ENCODE measurements around the gene KATNB1.

DNA sequence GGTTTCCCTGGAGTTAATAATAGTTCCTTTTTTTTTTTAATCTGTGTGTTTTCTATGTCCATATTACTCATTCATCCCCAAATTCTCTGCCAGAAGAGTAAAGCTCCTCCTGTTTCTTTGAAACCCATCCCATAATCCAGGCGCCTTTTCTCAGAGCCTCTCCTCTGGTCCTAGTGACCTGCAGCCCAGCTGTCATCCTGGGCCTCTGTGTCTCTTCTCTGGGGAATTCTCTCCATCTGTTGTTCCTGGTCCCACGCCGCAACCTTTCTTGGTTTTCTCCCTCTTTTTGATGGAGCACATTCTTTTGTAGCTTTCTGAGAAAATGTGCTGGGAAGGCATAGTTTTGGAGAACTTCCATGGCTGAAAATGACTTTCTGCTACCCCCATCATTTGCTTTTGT is 10.2 kb downstream of the KATNB1 start:
- no peak for TF ChIP-seq POLR2AphosphoS5 (IDR thresholded peaks at IDR 0.05; ENCODE audit: low read depth, low read length)
- no peak for TF ChIP-seq BACH1 (IDR thresholded peaks at IDR 0.05; ENCODE audit: low read length)
- TF ChIP-seq TAF1 (IDR thresholded peaks at IDR 0.05; ENCODE audit: low read depth, low read length), result no peak

Measured in H1 (cell line).